Left lung (tissue), 14 donors: ENCODE data around the gene TUBB8. TPM values are rescaled to one million over a fixed set of nuclear protein-coding genes. Genes with fewer than 3 reads are reported as not detected.

ENCODE experiments used
- ATAC-seq: fragments of 200-7000 bp; cut with Tn5 transposase; one replicate; pipeline ENCODE4 v1.9.1; 2020; ENCODE audit warnings: moderate library complexity
- DNase-seq, 4 donors: peaks; one replicate each; pipeline ENCODE4 v3.0.0-alpha.2; 2013 to 2020
- H3K27ac ChIP-seq, 2 donors: fragments of 200-600 bp; sonication (generic) in 1 of 2; one replicate each; pipeline versions ENCODE4 v1.5.0 to v1.8.0; 2020 to 2021
- H3K27me3 ChIP-seq, 2 donors: fragments of 200-600 bp; sonication (generic) in 1 of 2; one replicate each; pipeline versions ENCODE4 v1.5.0 to v1.8.0; 2020 to 2021
- H3K36me3 ChIP-seq, 2 donors: fragments of 200-600 bp; sonication (generic) in 1 of 2; one replicate each; pipeline versions ENCODE4 v1.5.0 to v1.8.0; 2020 to 2021
- H3K4me1 ChIP-seq, 2 donors: fragments of 200-600 bp; one replicate each; pipeline ENCODE4 v1.8.0; 2021
- H3K4me3 ChIP-seq, 2 donors: fragments of 200-600 bp; sonication (generic) in 1 of 2; one replicate each; pipeline versions ENCODE4 v1.5.0 to v1.8.0; 2020 to 2021; ENCODE audit warnings: mild to moderate bottlenecking in 1 of 2
- H3K9me3 ChIP-seq, 2 donors: fragments of 200-600 bp; sonication (generic) in 1 of 2; one replicate each; pipeline versions ENCODE4 v1.5.0 to v1.8.0; 2020 to 2021
- intact Hi-C, 2 donors: fragments of 100-400 bp; cut with DNase I; formaldehyde crosslinking; loops; one replicate each; pipeline versions ENCODE4 v1.11.2 to v1.14.2; 2022
- long read RNA-seq, 12 donors: library from polyadenylated mRNA in 2 of 12; unstranded in 2 of 12; transcript quantifications; one replicate each; pipeline ENCODE4 v2.0.0 and lab custom pipeline, GENCODE V29; 2019 to 2026
- polyA plus RNA-seq, 6 donors: library from polyadenylated mRNA; unstranded; fragments of 120-200 nt; gene quantifications; one replicate each; pipeline ENCODE4 v1.2.1, GENCODE V29; 2013; ENCODE audit not compliant: insufficient read length in 6 of 6
- total RNA-seq, 2 donors: library from RNA; stranded (reverse); fragmentation: NEBNext Ultra II Directional; extraction: Animal tissue kit (Norgen Biotek cat#: 25700); gene quantifications; one replicate each; pipeline ENCODE4 v1.2.1, GENCODE V29; 2021
- TF ChIP-seq, protein P1 (sequence below), 2 donors: fragments of 200-600 bp; sonication (generic) in 1 of 2; IDR thresholded peaks; one replicate each; pipeline versions ENCODE4 v1.5.0 to v1.8.0; 2021; ENCODE audit warnings: antibody characterized with exemption in 2 of 2
- donor health status: DM: no; HTN: yes; CAD: no.
- donor health status: DM: no; HTN: no; CAD: no.

TUBB8 gene
- total RNA-seq (under 1 TPM in 1 of 2 donors, not detected in 1; 0.26 TPM), polyA plus RNA-seq (1 to 10 TPM in 2 of 6 donors, under 1 TPM in 4; 0.38 to 1.3 (median 0.73) TPM)
- long read RNA-seq, donor 1, result 0 reads
- long read RNA-seq, donor 2, result 0 reads
- long read RNA-seq, donor 3, result 0 reads
- long read RNA-seq, donor 4, result 0 reads
- long read RNA-seq, donor 5, result 0 reads
- long read RNA-seq, donor 6, result 0 reads
- long read RNA-seq, donor 7, result 0 reads
- long read RNA-seq, donor 8, result 0 reads
- long read RNA-seq, donor 9, result 0 reads
- long read RNA-seq, donor 10, result 0 reads
- long read RNA-seq, donor 11, result 0 reads
- long read RNA-seq, donor 12, result 0 reads

GRCh38 chr10:48996-49395 lies at the start of gene TUBB8:
Gene TUBB8, minus strand, starts transcription at chr10:49296. Its CDS starts 58 bp downstream, at chr10:49238.
- TF ChIP-seq, protein P1, sequence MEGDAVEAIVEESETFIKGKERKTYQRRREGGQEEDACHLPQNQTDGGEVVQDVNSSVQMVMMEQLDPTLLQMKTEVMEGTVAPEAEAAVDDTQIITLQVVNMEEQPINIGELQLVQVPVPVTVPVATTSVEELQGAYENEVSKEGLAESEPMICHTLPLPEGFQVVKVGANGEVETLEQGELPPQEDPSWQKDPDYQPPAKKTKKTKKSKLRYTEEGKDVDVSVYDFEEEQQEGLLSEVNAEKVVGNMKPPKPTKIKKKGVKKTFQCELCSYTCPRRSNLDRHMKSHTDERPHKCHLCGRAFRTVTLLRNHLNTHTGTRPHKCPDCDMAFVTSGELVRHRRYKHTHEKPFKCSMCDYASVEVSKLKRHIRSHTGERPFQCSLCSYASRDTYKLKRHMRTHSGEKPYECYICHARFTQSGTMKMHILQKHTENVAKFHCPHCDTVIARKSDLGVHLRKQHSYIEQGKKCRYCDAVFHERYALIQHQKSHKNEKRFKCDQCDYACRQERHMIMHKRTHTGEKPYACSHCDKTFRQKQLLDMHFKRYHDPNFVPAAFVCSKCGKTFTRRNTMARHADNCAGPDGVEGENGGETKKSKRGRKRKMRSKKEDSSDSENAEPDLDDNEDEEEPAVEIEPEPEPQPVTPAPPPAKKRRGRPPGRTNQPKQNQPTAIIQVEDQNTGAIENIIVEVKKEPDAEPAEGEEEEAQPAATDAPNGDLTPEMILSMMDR (IDR thresholded peaks at IDR 0.05), result no peak
- H3K9me3 ChIP-seq, result no peaks in the 10 kb centered on the region
- no peak within 1 kb of the TSS for H3K27ac ChIP-seq
- H3K36me3 ChIP-seq, result no peaks in the 10 kb centered on the region
- DNase-seq (peak in 1 of 4 donors; percentile 67), ATAC-seq (no peak)
- intact Hi-C loops, result no loop called here
- no peak within 1 kb of the TSS for H3K4me3 ChIP-seq
- H3K4me1 ChIP-seq, result no peaks in the 10 kb centered on the region
- H3K27me3 ChIP-seq, result peaks cover 0 to 6% of the 10 kb centered on the region in 2 donors

- Histone ChIP-seq H3K27me3 (no peaks in the 10 kb centered on the region), H3K4me3 (no peak overlapping the region), H3K36me3 (no peaks in the 10 kb centered on the region), H3K27ac (no peak overlapping the region), H3K4me1 (peaks cover 0 to 4% of the 10 kb centered on the region in 2 donors), H3K9me3 (peaks cover 0 to 36% of the 10 kb centered on the region in 2 donors)
- ATAC-seq (no peak), DNase-seq (no peak)
- TF ChIP-seq, protein P1 (IDR thresholded peaks at IDR 0.05), result no peak
- intact Hi-C loops, result no loop called here
These were observed 47.4 kb upstream of the TUBB8 start for GRCh38 chr10:96466-96865.

DNA sequence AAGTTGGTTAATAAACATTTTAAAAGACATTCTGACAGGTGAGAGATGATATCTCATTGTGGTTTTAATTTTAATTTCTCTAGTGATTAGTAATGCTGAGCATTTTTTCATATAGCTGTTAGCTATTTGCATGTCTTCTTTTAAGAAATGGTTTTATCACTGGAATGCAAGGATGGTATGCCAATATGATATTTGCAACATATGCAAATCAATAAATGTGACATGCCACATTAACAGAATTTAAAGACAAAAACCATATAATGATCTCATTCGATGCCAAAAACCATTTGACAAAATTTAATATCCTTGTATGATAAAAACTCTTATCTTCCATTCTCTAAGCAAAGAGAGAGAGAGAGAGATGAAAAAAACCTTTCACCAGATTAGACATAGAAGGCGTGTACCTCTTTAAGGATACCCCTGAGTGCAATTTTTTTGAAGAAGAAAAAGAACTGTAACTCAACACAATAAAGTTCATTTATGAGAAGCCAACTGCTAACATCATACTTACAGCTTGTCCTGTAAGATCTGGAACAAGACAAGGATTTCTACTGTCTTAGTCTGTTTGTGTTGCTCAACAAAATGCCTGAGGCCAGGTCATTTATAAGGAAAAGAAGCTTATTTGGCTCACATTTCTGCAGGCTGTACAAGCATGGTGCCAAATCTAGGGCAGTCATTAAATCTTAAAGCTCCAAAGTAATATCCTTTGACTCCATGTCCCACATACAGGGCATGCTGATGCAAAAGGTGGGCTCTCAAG lies 46.4 kb upstream of the TUBB8 start:
- Histone ChIP-seq H3K27me3 (no peaks in the 10 kb centered on the region), H3K4me1 (peaks cover 0 to 4% of the 10 kb centered on the region in 2 donors), H3K27ac (no peak overlapping the region), H3K4me3 (no peak overlapping the region), H3K9me3 (peaks cover 0 to 36% of the 10 kb centered on the region in 2 donors), H3K36me3 (no peaks in the 10 kb centered on the region)
- ATAC-seq (no peak), DNase-seq (no peak)
- TF ChIP-seq, protein P1 (IDR thresholded peaks at IDR 0.05), result no peak
- intact Hi-C loops, result no loop called here

DNA sequence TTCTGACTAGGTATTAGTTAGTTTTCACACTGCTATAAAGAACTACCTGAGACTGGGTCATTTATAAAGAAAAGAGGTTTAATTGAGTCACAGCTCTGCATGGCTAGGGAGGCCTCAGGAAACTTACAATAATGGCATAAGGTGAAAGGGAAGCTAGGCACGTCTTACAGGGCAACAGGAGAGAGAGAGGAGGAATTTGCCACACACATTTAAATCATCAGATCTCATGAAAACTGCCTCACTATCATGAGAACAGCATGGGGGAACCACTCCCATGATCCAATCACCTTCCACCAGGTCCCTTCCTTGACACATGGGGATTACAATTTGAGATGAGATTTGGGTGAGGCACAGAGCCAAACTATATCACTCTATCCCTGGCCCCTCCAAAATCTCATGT lies 45.5 kb upstream of the TUBB8 start:
- Histone ChIP-seq H3K27me3 (no peaks in the 10 kb centered on the region), H3K36me3 (no peaks in the 10 kb centered on the region), H3K9me3 (peaks cover 0 to 36% of the 10 kb centered on the region in 2 donors), H3K4me1 (peaks cover 0 to 4% of the 10 kb centered on the region in 2 donors), H3K27ac (no peak overlapping the region), H3K4me3 (no peak overlapping the region)
- ATAC-seq (no peak), DNase-seq (no peak)
- intact Hi-C loops, result no loop called here
- TF ChIP-seq, protein P1 (IDR thresholded peaks at IDR 0.05), result no peak

DNA sequence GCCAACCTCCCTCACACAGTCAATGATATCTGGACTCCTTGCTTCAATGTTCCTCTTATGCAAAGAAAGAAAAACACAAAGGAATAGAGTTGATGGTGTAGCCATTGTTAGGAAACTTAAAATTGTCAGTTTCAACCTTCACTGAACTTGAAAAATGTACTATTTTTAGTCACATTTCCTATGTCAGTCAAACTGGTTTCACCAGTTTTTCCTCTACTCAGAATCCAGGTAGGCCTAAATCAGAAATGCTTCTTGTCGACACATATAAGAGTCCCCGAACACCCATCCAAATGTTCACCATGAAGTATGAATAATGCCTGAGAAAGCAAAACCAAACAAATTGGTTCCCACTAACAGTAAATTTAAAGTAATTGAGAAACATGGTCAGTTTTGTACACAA lies 43.8 kb upstream of the TUBB8 start:
- Histone ChIP-seq H3K27ac (peak overlapping the region in 1 of 2 donors; percentile 36), H3K9me3 (peaks cover 0 to 32% of the 10 kb centered on the region in 2 donors), H3K4me1 (peaks cover 0 to 4% of the 10 kb centered on the region in 2 donors), H3K27me3 (no peaks in the 10 kb centered on the region), H3K36me3 (no peaks in the 10 kb centered on the region), H3K4me3 (no peak overlapping the region)
- ATAC-seq (peak; percentile 70), DNase-seq (peak in 1 of 4 donors; percentile 63)
- intact Hi-C loops, result no loop called here
- TF ChIP-seq, protein P1 (IDR thresholded peaks at IDR 0.05), result no peak
